ENCODE results near the gene C15orf61.

Gene C15orf61

GRCh38 chr15:67542420-67543347 lies 21.8 kb downstream of the C15orf61 start, which contains the start of gene MAP2K5:
TSS of gene MAP2K5 (plus strand) at chr15:67542703. CDS start at chr15:67543336, 633 bp downstream.
- no peak for DNase-seq (ENCODE audit: low read depth)
- peak within 1 kb of the TSS; percentile 72 for H3K4me3 ChIP-seq (ENCODE audit: low read depth, low read length)
- TF ChIP-seq CTCF (IDR thresholded peaks at IDR 0.05; ENCODE audit: control insufficient read depth, extremely low read depth, insufficient read depth), result no peak

GRCh38 chr15:67543348-67543718 lies 22.4 kb downstream of the C15orf61 start:
- TF ChIP-seq CTCF (IDR thresholded peaks at IDR 0.05; ENCODE audit: control insufficient read depth, extremely low read depth, insufficient read depth), result no peak
- no peak for DNase-seq (ENCODE audit: low read depth)
- peak overlapping the region; percentile 72 for H3K4me3 ChIP-seq (ENCODE audit: low read depth, low read length)

GRCh38 chr15:67544475-67544874 lies 23.5 kb downstream of the C15orf61 start:
- DNase-seq (ENCODE audit: low read depth), result no peak
- no peak for TF ChIP-seq CTCF (IDR thresholded peaks at IDR 0.05; ENCODE audit: control insufficient read depth, extremely low read depth, insufficient read depth)
- H3K4me3 ChIP-seq (ENCODE audit: low read depth, low read length), result no peak overlapping the region

GRCh38 chr15:67545864-67546263 lies 24.9 kb downstream of the C15orf61 start:
- no peak for DNase-seq (ENCODE audit: low read depth)
- H3K4me3 ChIP-seq (ENCODE audit: low read depth, low read length), result no peak overlapping the region
- no peak for TF ChIP-seq CTCF (IDR thresholded peaks at IDR 0.05; ENCODE audit: control insufficient read depth, extremely low read depth, insufficient read depth)

GRCh38 chr15:67547064-67547463 lies 26.1 kb downstream of the C15orf61 start:
- H3K4me3 ChIP-seq (ENCODE audit: low read depth, low read length), result no peak overlapping the region
- no peak for TF ChIP-seq CTCF (IDR thresholded peaks at IDR 0.05; ENCODE audit: control insufficient read depth, extremely low read depth, insufficient read depth)
- peak; percentile 45 for DNase-seq (ENCODE audit: low read depth)

- DNase-seq (ENCODE audit: low read depth), result no peak
- TF ChIP-seq CTCF (IDR thresholded peaks at IDR 0.05; ENCODE audit: control insufficient read depth, extremely low read depth, insufficient read depth), result no peak
- H3K4me3 ChIP-seq (ENCODE audit: low read depth, low read length), result no peak overlapping the region
Measured at GRCh38 chr15:67547836-67548235, 26.9 kb downstream of the C15orf61 start.

Measured in LNCaP clone FGC (cell line).